ENCODE measurements around the gene LAMC3.
"Not testable (repeated sequence)": the region's sequence is repeated elsewhere in the genome, so short reads cannot be mapped to it uniquely, and the experiment has no call there.

The LAMC3 gene

DNA sequence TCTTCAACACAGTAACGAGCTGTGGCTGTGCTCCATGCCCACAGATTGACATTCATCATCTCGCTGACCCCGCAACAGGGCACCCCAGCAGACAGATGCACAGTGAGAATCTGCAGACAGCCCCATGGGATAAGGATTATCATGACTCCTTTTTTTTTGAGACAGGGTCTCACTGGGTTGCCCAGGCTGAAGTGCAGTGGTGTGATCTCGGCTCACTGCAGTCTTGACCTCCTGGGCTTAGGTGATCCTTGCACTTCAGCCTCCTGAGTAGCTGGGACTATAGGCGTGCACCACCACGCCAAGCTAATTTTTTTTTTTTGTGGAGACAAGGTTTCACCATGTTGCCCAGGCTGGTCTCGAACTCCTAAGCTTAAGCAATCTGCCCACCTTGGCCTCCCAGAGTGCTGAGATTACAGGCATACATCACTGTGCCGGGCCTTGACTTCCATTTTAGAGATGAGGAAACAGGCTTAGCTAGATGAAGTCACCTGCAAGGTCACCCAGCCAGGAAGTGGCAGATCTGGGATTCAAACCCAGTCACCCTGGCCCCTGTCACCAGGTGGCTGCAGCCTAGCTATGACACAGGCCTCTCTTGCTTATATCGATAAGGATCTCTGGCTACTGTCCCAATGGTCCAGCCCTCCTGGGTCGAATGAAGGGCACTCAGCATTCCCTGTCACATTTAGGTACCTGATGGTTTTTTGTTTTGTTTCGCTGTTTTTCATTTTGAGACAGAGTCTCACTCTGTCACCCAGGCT is 92.4 kb downstream of the LAMC3 start:
- DNase-seq, result no peak

DNA sequence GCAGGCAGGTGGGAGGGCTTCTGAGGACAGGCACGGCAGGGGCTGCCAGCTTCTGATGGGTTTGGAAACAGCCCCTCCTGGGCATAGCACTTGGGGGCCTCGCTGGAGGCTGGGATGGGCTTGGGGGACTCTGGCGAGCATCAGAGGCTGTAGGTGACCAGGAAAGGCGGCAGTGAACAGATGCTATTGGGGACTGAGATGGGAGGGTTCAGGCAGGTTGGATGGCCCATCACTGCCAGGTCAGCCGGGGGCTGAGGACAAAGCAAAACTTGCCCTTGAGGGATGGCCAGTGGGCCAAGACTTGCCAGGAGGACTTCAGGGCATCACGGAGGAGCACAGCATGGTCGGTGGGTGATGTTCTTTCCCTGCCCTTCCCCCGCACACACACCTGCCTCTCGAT is 94.0 kb downstream of the LAMC3 start:
- no peak for DNase-seq

DNA sequence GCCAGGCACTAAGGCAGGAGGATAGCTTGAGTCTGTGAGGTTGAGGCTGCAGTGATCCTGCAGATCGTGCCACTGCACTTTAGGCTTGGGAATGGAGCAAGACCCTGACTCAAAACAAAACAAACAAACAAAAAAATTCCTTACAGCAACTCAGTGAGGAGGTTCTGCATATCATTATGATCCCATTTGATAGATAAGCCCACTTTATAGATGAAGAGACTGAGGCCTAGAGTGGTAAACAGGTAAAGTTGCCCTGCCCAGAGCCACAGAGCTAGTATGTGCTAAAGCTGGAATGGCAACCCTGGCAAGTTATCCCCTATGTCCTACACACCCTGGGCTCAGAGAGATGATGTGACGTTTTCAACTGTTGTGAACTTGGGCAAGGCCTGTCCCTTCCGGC is 94.6 kb downstream of the LAMC3 start:
- no peak for DNase-seq

DNA sequence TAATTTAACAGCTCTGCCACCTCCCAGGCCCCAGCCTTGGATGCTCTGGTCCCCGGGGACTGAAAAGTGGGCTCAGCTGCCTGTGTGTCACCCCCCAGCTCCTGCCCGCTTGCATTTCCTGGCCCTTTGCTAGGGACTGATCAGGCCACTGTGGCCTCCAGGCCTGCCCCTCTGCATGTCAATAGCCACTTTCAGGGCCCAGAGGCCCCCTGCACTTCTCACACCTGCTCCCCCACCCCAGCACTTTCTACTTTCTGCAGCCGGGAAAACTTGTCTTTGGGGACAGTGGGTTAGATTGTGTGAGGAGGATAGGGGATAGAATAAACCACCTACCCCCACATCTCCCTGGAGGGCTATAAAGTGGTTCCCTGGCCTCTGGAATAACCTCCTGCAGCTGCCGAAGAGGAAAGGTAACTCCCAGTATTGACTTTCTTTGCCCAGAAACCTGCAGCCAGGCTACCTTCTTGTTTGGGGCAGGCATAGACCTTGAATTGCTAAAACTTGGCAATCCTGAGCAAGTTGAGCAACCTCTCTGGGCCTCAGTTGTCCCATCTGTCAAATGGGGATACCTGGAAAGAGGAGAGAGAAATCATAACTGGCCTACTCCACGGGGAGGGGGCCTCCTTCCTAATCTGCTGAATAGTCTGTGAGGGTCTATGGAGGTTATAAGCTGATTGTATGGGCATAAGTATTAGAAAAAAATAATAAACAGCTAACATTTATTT is 95.2 kb downstream of the LAMC3 start:
- no peak for DNase-seq

DNA sequence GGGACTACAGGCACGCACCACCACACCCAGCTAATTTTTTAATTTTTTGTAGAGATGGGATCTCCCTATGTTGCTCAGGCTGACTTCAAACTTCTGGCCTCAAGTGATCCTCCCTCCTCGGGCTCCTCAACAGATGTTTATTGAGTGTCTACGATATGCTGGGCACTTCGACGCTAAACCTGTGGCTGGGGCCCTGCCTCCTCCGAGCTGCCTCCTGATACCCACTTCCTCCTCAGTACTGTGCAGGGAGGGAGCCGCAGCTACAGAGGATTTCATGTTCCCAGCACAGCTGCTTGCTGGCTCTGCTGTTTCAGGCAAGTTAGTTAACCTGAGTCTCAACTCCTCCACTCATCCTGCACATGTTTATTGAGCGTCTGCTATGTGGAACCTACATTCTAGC is 97.0 kb downstream of the LAMC3 start:
- DNase-seq, result no peak

DNA sequence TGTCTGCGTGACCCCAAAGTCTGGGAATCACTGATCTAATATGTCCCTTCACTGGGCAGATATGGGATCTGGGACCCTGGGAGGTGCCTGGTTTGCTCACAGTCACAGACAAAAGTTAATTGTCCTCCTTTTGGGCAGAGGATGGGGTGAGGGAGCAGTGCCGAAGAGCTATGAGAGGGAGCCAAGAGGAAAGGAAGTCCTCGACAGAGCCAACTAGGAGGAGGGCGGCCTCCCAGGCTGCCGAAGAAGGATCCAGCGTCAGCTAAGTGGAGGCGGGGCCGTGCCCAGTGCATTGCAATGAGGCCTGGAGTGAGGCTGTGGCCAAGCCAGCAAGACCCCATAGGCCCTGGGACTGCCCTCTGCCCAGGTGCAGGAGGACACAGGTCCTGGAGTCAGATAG is 98.8 kb downstream of the LAMC3 start:
- no peak for DNase-seq

DNA sequence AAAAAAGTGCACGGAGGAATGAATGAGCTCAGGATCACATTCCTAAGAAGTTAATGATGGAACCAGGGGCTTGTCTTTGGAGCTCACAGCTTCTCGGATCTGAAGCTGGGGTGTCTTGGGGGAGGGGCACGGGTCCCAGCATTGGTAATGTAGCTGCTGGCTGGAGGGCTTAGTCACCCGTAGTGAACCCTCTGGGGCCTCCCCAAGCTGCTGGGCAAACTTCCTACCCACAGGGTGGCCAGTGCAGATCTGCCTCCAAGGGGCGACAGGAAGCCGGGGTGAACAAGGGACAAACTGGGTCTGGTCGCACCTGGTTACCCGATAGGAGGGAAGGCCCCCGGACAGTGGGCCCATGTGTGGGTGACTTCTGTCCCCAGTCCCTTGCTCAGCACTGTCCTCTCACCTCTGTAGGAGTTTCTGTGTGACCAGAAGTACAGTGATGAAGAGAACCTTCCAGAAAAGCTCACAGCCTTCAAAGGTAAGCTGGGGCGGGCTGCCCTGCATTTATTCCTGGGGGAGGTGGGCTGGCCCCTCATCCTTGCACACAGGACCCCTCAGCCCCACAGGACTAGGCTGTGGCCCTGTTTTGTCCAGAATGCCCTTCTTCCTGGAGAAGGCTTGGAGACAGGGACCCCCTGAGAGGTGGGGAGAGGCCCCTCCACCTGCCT is 102.3 kb downstream of the LAMC3 start:
- DNase-seq, result no peak

DNA sequence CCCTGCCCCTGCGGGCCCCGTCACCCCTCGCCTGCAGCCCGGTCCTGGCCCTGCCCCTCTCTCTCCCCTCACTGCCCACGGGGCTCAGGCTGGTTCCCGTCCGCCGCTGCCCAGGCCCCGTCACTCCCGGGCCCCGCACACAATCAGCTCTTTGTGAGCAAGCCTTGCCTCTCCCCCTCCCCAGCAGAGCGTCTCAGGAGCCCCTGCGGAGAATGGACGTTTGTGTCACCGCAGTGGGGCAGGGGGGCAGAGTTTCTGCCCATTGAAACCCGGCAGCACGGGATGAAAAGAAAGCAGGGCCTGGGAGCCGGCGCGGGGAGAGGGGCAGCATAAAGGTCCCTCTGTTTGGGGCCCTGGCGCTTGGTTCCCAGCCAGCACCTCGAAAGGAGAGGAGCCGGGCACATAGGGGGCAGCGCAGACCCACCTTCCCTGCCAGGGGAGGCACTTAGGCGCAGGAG is 102.9 kb downstream of the LAMC3 start:
- DNase-seq, result no peak

DNA sequence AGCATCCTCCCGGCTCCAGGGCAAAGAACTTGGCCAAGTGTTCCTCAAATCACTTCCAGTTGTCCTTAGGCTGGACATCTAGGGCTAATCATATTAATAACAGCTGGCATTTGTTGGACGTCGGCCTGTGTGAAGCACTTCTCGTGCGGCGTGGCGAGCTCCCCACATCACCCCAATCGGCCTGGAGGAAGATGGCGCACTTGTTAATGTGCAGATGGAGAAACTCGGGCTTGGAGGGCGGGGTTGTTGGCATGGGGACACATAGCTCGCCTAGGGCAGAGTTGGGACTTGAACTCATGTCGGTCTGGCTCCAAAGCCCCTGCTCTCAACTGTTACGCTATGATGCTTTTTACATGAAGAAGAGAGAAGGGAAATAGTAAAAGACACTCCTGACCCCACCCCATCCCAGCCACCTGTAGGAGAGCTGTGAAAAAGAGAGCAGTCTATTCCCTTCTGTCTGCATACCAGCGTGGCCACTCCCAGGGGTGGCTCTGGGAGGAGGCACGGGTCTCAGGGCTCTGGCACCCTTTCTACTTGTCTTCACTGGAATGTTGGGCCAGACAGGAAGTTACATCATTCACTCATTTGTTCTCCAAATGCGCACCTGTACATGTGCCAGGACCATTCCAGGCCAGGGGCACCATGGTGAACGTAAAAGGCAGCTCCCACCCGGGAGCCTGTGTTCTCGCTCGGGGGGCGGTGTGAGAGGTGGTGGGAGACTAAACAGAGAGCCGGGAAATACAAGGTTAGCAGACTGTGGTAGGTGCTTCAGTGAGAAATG is 103.6 kb downstream of the LAMC3 start:
- DNase-seq, result no peak

DNA sequence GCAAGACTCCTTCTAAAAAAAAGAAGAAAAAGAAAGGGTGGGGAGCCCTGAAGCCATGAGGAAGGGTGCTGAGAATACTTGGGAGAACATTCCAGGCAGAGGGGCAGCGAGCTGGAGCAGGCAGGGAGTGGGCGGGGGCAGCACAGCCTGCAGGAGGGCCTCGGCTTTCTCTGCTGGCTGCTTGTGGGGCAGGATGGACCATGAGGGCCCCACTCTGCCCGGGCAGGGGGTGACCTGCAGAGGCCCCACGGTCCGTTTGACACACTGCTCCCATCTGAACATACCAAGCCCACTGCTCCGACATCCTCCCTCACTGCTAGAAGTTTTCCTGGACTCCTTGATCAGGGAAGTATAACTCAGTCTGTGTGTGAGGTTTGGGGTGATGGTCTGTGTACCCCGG is 104.7 kb downstream of the LAMC3 start:
- DNase-seq, result no peak

DNA sequence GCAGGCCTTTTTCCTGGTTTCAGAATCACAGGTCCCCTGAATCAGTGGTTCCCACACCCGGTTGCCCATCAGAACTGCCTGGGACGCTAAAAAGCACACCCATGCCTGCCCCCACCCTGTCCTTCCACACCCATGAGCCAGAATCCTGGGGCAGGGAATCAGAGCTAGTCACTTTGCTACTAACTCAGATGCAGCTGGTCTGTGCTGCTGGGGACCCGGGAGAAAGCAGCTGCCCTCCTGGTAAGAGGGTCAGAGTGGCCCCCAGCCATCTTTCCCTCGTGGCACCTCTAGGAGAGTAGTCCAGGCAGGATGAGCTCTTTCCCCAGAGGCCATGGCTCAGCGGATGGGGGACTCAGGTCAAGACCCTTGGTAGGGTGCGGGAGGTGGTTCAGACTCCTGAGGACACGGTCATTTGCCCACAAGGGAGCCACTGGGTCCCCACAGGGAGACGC is 105.1 kb downstream of the LAMC3 start:
- DNase-seq, result no peak

DNA sequence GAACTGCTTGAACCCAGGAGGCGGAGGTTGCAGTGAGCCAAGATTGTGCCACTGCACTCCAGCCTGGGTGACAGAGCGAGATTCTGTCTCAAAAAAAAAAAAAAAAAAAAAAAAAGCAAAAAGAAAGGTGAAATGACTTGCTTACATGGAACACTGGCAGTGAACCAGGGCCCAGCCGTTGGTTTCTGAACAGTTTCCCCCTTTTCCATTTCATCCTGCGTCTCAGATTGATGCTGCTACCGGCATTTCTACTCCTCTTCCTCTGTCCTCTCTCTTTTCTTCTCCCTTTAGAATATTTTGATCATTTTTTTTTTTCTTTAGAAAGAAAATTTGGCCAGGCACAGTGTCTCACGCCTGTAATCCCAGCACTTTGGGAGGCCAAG is 106.4 kb downstream of the LAMC3 start:
- not testable (repeated sequence) for DNase-seq

DNA sequence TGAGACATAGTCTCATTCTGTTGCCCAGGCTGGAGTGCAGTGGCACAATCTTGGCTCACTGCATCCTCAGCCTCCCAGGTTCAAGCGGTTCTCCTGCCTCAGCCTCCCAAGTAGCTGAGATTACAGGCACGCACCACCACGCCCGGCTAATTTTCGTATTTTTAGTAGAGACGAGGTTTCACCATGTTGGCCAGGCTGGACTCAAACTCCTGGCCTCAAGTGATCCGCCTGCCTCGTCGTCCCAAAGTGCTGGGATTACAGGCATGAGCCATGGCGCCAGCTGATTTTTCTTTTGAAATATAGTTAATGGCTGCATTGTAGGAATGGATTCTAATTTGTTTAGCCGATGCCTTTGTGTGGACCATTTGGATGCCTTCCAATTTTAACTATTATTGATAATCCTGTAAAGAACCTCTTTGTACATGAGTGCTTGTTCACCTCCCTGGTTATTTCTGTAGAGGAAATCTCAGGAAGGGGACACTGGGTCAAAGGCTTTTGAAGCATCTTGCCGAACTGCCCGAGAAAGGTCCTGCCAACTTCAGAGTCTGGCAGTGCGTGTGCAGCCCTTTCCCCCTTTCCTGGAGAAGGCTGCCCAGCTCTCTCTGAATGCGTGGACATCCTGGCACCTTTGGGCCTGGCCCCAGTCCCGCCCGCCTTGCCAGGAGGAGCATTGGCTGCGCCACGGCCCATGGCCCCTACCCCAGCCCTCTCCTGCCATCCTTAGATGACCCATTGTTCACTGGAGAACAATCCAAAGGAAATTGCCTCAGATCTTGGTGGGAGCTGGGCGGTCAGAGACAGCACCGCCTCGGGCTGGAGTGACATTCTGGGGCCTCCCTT is 107.5 kb downstream of the LAMC3 start:
- DNase-seq, result no peak

DNA sequence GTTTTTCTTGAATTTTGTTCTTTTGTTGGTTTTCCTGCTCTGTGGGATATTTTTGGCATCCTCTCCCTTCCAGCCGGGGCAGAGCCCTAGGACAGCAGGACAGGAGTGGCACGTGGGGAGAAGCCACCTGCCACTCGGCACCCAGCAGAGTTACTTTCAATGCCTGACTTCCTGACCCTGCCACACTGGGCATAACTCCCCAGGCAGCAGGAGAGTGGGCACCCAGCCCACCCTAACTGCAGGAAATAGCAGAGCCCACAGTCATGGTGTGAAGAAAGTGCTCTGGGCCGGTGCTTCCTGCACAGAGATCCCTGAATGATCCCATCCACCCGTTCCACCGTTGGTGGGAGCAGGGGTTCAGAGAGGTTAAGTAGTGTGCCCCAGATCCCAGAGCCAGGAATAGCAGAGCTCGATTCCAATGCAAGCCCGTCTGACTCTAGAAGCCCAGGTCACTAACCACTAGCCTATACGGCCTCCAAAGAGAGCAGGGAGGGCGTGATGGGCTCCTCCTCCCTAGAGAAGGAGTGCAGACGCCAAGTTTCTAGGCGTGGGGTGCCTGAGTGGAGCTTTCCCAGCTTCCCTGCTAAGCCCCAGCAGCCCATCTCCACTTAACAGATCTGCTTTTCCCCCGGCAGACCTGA is 108.3 kb downstream of the LAMC3 start:
- DNase-seq, result no peak

DNA sequence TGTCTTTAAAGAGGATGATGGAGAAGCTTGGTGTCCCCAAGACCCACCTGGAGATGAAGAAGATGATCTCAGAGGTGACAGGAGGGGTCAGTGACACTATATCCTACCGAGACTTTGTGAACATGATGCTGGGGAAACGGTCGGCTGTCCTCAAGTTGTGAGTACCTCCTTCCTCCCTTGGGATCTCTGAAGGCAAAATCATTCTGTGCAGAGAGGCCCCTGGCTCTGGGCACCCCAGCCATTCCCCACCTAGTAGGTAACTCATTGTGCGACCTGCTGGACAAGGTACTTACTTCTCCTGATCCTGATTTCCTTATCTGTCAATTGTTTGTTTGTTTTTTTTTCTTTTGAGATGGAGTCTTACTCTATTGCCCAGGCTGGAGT is 108.8 kb downstream of the LAMC3 start:
- DNase-seq, result no peak

DNA sequence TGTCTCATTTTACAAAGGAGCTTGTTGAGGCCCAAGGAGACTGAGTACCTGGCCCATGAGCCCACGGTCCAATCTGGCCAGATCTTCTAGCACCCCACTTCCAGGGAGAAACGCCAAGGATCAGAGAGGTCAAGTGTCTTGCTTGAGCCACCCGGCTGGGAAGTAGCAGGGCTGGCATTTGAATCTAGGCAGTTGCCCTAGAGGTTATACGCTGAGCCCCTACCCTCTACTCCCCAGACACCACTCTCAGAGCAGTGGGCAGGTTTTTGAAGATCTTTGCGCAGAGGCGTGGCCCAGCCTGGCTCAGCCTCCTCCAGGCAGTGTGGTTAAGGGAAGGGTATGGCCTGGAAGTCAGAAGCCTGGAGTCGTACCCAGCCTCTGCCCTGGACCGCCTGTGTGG is 110.6 kb downstream of the LAMC3 start:
- DNase-seq, result no peak

DNA sequence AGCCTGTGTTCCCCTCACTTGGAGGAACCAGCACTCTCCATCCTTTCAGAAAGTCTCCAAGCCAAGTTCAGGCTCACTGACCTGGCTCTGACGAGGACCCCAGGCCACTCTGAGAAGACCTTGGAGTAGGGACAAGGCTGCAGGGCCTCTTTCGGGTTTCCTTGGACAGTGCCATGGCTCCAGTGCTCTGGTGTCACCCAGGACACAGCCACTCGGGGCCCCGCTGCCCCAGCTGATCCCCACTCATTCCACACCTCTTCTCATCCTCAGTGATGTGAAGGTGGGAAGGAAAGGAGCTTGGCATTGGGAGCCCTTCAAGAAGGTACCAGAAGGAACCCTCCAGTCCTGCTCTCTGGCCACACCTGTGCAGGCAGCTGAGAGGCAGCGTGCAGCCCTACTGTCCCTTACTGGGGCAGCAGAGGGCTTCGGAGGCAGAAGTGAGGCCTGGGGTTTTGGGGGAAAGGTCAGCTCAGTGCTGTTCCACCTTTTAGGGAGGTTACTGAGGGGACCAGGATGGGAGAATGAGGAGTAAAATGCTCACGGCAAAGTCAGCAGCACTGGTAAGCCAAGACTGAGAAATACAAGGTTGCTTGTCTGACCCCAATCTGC is 111.8 kb downstream of the LAMC3 start:
- DNase-seq, result no peak

DNA sequence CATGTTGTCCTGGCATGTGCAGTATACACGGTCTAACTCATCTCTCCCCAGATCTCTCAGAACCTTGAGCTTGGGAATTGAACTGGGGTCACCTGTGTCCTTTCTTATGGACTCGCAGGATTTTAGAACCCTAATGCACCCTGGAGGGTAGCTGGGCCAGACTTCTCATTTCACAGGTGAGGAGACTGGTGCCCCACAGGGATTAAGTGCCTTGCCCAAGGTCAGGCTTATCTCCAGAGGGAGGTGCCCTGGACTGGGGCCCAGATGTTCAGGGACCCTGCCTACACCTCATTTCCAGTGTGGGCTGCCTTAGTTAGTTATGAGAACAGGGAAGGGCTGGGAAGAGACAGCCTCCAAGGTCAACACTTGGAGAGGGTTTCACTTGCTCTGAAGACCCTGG is 112.4 kb downstream of the LAMC3 start:
- no peak for DNase-seq

DNA sequence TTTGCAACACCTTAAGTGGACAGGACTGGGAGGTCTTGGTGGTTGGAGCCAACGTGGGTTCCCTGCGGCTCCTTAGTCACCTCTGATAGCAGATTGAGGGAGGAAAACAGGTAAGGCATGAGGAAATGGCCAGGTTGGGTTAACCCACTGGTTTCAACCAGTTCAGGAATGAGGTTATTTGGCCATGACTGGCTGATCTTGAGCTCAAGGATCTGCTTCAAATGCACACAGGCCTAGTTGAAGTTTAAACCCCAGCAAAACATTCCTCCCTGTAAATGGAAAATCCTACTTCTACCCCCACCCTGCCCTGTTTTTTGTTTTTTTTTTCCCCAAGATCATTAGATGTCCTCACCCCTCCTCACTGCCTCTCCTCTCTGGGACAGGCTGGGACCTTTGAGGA is 113.2 kb downstream of the LAMC3 start:
- no peak for DNase-seq

DNA sequence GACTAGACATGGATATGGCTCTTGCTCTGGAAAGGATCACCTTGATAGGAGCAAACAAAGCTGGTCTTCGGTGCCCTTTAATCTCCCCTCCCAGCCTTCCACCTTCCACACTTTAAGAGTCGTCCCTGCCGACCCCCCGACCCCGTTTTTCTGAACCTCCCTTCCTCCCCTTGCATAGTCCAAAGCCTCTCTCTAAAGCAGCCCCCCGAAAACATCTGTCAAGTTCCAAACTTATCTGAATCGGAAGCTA is 116.0 kb downstream of the LAMC3 start:
- no peak for DNase-seq

DNA sequence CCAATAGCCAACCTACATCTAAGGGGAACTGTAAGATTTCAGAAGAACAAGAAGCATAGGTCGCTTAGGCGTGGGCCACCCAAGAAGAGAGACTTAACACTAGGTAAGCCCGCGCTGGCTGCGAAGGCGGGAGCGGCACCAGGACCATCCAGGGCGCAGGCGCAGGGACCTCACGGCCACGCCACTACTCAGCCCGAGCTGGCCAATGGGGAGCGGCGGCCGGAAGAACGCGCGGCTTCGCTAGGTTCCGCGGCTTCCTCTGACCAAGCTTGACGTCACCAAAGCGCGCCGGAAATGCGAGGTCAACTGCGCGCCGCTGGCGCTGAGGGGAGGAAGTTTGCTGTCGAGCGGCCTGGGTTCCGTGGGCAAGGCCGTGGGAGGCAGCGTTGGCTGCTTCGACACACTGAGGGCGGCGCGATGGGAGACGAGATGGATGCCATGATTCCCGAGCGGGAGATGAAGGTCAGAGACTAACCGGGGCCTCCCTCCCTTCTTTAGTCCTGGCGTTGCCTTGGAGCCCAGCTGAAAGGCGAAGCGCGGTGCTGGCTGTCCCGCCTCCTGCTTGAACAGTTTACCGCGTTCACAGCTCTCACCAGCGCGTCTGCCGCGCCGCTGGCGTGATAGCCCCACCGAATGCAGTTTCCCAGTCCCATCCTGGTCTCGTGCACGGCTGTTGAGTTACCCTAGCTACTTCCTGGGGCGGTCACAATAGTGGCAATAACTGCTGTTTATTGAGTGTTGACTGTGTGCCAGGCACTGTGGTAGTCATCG is 116.5 kb downstream of the LAMC3 start, which contains the start of gene NUP214:
TSS of gene NUP214 (plus strand) at position 299 of the 771 bp plus-strand sequence. CDS start at position 418, 119 bp downstream.
- peak; percentile 87 for DNase-seq
